ENCODE results near the gene PSMB9. TPM values are rescaled to one million over a fixed set of nuclear protein-coding genes. Genes with fewer than 3 reads are reported as not detected.

PSMB9 gene
- total and polyA plus RNA-seq, 9 of the 15 experiments (the other 6 are each of a cell fraction or from before 2014, with no cell fraction given) = 1.1 to 3.7 (median 2.4) TPM

DNA sequence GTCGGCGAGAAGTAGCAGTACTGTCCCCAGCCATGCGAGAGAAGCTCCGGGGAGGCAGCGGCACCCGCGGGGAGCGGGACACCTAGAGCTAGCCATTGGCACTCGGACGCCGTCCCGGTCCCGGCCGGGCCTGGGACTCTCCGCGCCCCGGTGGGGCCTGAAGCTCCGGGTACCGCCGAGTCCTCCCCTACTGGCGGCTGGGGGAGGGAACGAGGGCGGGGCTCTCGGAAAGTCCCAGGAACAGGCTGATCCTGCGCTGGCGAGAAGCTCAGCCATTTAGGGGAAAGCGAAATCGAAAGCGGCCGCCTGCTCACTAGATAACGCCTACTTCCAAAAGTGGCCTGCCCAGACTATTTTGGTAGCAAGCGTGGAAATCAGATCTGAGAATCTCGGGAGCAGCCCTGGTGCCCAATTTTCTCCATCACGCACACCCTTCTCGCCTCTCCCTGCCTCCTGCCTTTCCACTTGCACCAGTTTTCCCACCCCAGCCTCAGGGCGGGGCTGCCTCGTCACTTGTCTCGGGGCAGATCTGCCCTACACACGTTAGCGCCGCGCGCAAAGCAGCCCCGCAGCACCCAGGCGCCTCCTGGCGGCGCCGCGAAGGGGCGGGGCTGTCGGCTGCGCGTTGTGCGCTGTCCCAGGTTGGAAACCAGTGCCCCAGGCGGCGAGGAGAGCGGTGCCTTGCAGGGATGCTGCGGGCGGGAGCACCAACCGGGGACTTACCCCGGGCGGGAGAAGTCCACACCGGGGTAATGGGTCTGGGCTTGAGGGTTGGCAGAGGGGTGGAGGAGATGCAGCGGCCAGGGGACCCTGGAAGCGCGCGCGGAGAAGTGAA lies at the start of gene PSMB9, which contains the start of gene TAP1 (continued):
- TF ChIP-seq TOE1 (IDR thresholded peaks at IDR 0.05; ENCODE audit: borderline replicate concordance) = peak; percentile 48; the same call in 1 of the 2 replicates
- 0 out of 2 replicates have a peak, but pooled peaks have one; percentile 10 for TF ChIP-seq TOE1 (CRISPR knock-in tag; IDR thresholded peaks at IDR 0.05; ENCODE audit: borderline replicate concordance, low read depth)
- TF ChIP-seq, protein P1, sequence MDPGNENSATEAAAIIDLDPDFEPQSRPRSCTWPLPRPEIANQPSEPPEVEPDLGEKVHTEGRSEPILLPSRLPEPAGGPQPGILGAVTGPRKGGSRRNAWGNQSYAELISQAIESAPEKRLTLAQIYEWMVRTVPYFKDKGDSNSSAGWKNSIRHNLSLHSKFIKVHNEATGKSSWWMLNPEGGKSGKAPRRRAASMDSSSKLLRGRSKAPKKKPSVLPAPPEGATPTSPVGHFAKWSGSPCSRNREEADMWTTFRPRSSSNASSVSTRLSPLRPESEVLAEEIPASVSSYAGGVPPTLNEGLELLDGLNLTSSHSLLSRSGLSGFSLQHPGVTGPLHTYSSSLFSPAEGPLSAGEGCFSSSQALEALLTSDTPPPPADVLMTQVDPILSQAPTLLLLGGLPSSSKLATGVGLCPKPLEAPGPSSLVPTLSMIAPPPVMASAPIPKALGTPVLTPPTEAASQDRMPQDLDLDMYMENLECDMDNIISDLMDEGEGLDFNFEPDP (CRISPR knock-in tag; IDR thresholded peaks at IDR 0.05) = no peak
- no peak for TF ChIP-seq ZNF133 (CRISPR knock-in tag; IDR thresholded peaks at IDR 0.05)
- no peak for TF ChIP-seq ZNF436 (CRISPR knock-in tag; IDR thresholded peaks at IDR 0.05)
- TF ChIP-seq ZNF507 (tag; conservative IDR thresholded peaks at IDR 0.05) = no peak
- TF ChIP-seq SMAD3 (CRISPR knock-in tag; conservative IDR thresholded peaks at IDR 0.05) = 0 out of 2 replicates have a peak, but pooled peaks have one; percentile 60
- no peak for TF ChIP-seq WHSC1 (IDR thresholded peaks at IDR 0.05; ENCODE audit: low read length)
- peak; percentile 92 for TF ChIP-seq NBN (IDR thresholded peaks at IDR 0.05; ENCODE audit: low read depth)
- peak; percentile 35 for TF ChIP-seq POLR2B (IDR thresholded peaks at IDR 0.05; ENCODE audit: low read depth, partially characterized antibody)
- TF ChIP-seq, protein P2, sequence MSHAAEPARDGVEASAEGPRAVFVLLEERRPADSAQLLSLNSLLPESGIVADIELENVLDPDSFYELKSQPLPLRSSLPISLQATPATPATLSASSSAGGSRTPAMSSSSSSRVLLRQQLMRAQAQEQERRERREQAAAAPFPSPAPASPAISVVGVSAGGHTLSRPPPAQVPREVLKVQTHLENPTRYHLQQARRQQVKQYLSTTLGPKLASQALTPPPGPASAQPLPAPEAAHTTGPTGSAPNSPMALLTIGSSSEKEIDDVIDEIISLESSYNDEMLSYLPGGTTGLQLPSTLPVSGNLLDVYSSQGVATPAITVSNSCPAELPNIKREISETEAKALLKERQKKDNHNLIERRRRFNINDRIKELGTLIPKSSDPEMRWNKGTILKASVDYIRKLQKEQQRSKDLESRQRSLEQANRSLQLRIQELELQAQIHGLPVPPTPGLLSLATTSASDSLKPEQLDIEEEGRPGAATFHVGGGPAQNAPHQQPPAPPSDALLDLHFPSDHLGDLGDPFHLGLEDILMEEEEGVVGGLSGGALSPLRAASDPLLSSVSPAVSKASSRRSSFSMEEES (CRISPR knock-in tag; IDR thresholded peaks at IDR 0.05) = no peak
- TF ChIP-seq MYNN (IDR thresholded peaks at IDR 0.05) = no peak
- TF ChIP-seq MYNN (CRISPR knock-in tag; IDR thresholded peaks at IDR 0.05) = no peak
- TF ChIP-seq, protein P3, sequence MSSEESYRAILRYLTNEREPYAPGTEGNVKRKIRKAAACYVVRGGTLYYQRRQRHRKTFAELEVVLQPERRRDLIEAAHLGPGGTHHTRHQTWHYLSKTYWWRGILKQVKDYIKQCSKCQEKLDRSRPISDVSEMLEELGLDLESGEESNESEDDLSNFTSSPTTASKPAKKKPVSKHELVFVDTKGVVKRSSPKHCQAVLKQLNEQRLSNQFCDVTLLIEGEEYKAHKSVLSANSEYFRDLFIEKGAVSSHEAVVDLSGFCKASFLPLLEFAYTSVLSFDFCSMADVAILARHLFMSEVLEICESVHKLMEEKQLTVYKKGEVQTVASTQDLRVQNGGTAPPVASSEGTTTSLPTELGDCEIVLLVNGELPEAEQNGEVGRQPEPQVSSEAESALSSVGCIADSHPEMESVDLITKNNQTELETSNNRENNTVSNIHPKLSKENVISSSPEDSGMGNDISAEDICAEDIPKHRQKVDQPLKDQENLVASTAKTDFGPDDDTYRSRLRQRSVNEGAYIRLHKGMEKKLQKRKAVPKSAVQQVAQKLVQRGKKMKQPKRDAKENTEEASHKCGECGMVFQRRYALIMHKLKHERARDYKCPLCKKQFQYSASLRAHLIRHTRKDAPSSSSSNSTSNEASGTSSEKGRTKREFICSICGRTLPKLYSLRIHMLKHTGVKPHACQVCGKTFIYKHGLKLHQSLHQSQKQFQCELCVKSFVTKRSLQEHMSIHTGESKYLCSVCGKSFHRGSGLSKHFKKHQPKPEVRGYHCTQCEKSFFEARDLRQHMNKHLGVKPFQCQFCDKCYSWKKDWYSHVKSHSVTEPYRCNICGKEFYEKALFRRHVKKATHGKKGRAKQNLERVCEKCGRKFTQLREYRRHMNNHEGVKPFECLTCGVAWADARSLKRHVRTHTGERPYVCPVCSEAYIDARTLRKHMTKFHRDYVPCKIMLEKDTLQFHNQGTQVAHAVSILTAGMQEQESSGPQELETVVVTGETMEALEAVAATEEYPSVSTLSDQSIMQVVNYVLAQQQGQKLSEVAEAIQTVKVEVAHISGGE (CRISPR knock-in tag; IDR thresholded peaks at IDR 0.05) = peak in 1 of 3 experiments; percentile 62; a peak in 2 of 6 replicates

Data from K562 (cell line).